ENCODE data around the gene ZNF732.

ZNF732 gene

DNA sequence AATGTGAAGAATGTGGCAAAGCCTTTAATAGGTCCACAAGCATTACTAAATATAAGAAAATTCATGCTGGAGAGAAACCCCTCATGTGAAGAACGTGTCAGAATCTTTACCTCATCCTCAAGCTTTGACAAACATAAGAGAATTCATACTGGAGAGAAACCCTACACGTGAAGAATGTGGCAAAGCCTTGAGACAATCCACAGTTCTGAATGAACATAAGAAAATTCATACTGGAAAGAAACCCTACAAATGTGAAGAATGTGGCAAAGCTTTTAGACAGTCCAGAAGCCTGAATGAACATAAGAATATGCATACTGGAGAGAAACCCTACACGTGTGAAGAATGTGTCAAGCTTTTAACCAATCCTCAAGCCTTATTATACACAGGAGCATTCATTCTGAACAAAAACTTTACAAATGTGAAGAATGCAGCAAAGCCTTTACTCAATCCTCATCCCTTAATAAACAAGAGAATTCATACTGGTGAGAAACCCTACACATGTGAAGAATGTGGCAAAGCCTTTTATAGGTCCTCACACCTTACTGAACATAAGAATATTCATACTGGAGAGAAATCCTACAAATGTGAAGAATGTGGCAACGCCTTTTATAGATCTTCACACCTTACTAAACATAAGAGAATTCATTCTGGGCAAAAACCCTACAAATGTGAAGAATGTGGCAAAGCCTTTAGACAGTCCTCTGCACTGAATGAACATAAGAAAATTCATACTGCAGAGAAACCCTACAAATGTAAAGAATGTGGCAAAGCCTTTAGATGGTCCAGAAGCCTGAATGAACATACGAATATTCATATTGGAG, 51.1 kb downstream of the ZNF732 start:
- no peak for DNase-seq

GRCh38 chr4:252065-252601, 53.1 kb downstream of the ZNF732 start:
- DNase-seq: no peak

GRCh38 chr4:244471-244870, 60.8 kb downstream of the ZNF732 start:
- peak in 6 of 14 donors; percentile 4 to 23 (median 12) for DNase-seq

DNA sequence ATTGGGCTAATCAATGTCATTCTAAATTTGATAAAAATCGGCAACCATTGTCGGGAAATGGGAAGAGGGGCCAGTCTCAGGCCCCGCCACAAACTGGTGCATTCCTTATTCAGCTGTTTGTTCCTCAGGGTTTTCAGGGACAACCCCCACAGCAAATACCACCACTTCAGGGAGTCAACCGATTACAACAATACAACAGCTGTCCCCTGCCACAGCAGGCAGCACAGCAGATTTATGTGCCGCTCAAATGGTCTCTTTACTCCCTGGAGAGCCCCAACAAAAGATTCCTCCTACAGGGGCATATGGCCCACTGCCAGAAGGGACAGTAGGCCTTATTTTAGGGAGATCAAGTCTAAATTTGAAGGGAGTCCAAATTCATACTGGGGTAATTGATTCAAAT, 61.8 kb downstream of the ZNF732 start:
- DNase-seq: no peak

DNA sequence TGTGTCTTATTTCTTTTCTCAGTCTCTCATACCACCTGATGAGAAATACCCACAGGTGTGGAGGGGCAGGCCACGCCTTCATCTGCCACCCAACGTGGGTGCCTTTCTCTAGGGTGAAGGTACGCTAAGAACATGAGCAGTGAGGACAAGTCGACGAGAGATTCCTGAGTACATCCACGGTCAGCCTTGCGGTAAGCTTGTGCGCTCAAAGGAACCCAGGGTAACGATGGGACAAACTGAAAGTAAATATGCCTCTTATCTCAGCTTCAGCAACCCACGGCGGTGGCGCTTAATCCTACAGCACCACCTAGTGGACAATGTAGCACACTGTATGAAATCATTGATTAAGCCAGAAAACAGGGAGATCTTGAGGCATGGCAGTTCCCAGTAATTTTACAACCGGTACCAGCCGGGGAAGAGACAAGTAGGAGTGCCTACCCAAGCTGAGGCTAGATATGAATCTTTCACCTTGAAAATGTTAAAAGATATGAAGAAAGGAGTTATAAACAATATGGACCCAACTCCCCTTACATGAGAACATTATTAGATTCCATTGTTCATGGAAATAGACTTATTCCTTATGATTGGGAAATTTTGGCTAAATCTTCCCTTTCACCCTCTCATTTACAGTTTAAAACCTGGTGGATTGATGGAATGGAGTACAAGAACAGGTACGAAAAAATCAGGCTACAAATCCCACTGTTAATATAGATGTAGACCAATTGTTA, 63.0 kb downstream of the ZNF732 start:
- DNase-seq: peak in 12 of 14 donors; percentile 4 to 51 (median 32)

DNA sequence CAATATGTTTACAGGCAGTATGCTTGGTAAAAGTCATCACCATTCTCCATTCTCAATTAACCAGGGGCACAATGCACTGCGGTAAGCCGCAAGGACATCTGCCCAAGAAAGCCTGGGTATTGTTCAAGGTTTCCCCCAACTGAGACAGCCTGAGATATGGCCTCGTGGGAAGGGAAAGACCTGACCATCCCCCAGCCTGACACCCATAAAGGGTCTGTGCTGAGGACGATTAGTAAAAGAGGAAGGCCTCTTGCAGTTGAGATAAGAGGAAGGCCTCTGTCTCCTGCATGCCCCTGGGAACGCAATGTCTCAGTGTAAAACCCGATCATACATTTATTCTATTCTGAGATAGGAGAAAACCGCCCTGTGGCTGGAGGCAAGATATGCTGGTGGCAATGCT, 63.9 kb downstream of the ZNF732 start:
- DNase-seq: peak in 1 of 14 donors; percentile 2

DNA sequence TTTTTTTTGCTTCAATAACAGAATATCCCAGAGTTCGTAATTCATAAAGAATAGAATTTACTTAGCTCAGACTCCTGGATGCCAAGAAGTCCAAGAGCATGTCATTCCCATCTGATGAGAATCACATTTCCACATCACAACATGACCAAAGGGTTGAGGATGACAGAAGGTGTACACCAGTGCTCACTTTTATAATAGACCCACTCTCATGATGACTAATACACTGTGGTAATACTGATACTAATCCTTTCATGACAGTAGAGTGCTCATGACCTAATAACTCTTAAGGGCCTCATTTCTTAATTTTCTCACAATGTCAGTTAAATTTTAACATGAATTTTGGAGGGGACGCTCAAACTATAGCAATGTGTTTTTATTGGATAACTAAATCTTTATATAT, 69.2 kb downstream of the ZNF732 start:
- DNase-seq: no peak

GRCh38 chr4:234178-234577, 71.1 kb downstream of the ZNF732 start:
- no peak for DNase-seq

GRCh38 chr4:223913-224497, 81.3 kb downstream of the ZNF732 start:
- no peak for DNase-seq

Measured in C1 segment of cervical spinal cord (tissue), 14 donors.